SK-N-MC (cell line): Measurements from ENCODE around the gene TTC34.

Source experiments
- EZH2 ChIP-seq: fragments of 200-600 bp; sonication (generic); IDR thresholded peaks from one replicate; pipeline ENCODE4 v1.6.1; 2017; ENCODE audit warnings: antibody characterized with exemption
- POLR2AphosphoS5 ChIP-seq: IDR thresholded peaks from 2 replicates; pipeline ENCODE4 v1.6.1; 2012; ENCODE audit warnings: mild to moderate bottlenecking, low read depth, low read length, borderline replicate concordance

DNA sequence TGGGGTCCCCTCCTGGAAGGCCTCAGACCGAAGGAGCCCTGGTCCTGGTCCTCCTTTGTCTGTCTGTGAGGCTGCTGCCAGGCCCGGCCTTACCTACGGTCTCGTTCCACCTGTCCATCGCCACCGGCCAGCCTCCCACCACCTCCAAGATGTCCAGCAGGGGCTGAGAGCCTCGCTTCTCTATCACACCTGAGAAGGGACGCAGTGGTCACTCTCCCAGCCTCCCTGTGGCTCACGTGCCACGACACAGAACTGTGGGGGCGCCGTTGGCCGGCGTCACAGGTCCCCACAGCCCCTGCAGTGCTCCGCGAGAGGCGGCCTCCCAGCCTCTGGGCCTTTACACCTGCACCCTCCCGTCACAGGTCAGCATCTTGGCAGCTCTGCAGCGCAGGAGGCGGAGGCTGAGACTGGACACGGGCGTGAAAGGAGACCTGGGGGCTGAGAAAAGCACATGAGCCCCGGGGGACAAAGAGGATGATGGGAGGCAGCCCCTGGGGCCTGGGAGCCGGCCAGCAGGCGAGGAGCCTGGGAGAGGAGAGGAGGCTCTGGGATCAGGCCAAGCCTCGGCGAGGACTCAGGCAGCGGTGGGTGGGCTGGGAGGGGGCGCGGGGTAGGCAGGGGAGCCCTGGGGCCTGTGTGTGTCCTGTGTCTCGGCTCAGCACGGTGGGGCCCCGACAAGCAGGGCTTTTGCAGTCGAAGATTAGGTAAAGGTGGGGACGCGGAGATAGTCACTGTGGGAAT lies 194.4 kb downstream of the TTC34 start:
- TF ChIP-seq POLR2AphosphoS5 (no peak), EZH2 (no peak)
